K562 (cell line): ENCODE measurements around the gene MBLAC2. TPM values are rescaled to one million over a fixed set of nuclear protein-coding genes. Genes with fewer than 3 reads are reported as not detected.

Experiments used
- C11orf30 ChIP-seq: fragments of 450-650 bp; IDR thresholded peaks from 2 replicates; pipeline ENCODE4 v1.6.1; 2016; ENCODE audit warnings: low read depth, mild to moderate bottlenecking
- CEBPZ ChIP-seq: fragments of 150-350 bp; IDR thresholded peaks from 2 replicates; pipeline ENCODE4 v1.6.1; 2014; ENCODE audit warnings: low read depth, mild to moderate bottlenecking, low read length, borderline replicate concordance
- CXXC5 ChIP-seq: fragments of 250-450 bp; sonication (Bioruptor Pico); IDR thresholded peaks from 2 replicates; pipeline ENCODE4 v1.8.0; 2022; ENCODE audit warnings: inconsistent platforms, mild to moderate bottlenecking, moderate library complexity
- GTF2E2 ChIP-seq: fragments of 200-800 bp; sonication (Bioruptor generic); IDR thresholded peaks from 2 replicates; pipeline ENCODE4 v1.6.1; 2016; ENCODE audit warnings: missing genetic modification characterization, missing compliant biosample characterization
- HDAC1 ChIP-seq, 2 experiments: fragments of 450-650 bp; IDR thresholded peaks; 2 replicates each; pipeline ENCODE4 v1.6.1; 2016 to 2017; ENCODE audit warnings: inconsistent platforms in 1 of 2, mild to moderate bottlenecking in 1 of 2, moderate library complexity in 1 of 2
- HDAC3 ChIP-seq: fragments of 450-650 bp; IDR thresholded peaks from 2 replicates; pipeline ENCODE4 v1.6.1; 2018; ENCODE audit warnings: borderline replicate concordance, mild to moderate bottlenecking, moderate library complexity; ENCODE audit not compliant: partially characterized antibody
- IRF1 ChIP-seq: sonication (generic); formaldehyde crosslinking; IDR thresholded peaks from 2 replicates; pipeline ENCODE4 v1.8.0; 2022; ENCODE audit warnings: missing genetic modification reagents, mild to moderate bottlenecking, borderline replicate concordance
- KDM4B ChIP-seq, 2 experiments: fragments of 450-650 bp in 1 of 2; sonication (generic) in 1 of 2; IDR thresholded peaks; 2 replicates each; pipeline ENCODE4 v1.6.1; 2016 to 2017; ENCODE audit warnings: borderline replicate concordance in 2 of 2, antibody characterized with exemption in 1 of 2, low read depth in 1 of 2, mild to moderate bottlenecking in 1 of 2
- L3MBTL2 ChIP-seq: fragments of 450-650 bp; IDR thresholded peaks from 2 replicates; pipeline ENCODE4 v1.6.1; 2016; ENCODE audit warnings: mild to moderate bottlenecking, moderate library complexity
- MNT ChIP-seq, 2 experiments: fragments of 450-650 bp; conservative IDR thresholded peaks; 2 replicates each; pipeline ENCODE4 v1.6.1; 2017; ENCODE audit warnings: mild to moderate bottlenecking in 2 of 2, moderate library complexity in 2 of 2
- SAP30 ChIP-seq: fragments of 200-600 bp; sonication (generic); IDR thresholded peaks from 2 replicates; pipeline ENCODE4 v1.6.1; 2012; ENCODE audit warnings: borderline replicate concordance, low read depth, mild to moderate bottlenecking, moderate library complexity, low read length, control low read depth, inconsistent platforms; ENCODE audit not compliant: insufficient read depth, poor library complexity, severe bottlenecking
- SIN3A ChIP-seq, 2 experiments: fragments of 150-350 bp in 1 of 2; IDR thresholded peaks; 2 replicates each; pipeline ENCODE4 v1.6.1; 2011 to 2016; ENCODE audit warnings: borderline replicate concordance in 2 of 2, low read depth in 2 of 2, low read length in 2 of 2, mild to moderate bottlenecking in 2 of 2, moderate library complexity in 2 of 2; ENCODE audit not compliant: control insufficient read depth in 1 of 2
- SMAD4 ChIP-seq: fragments of 250-450 bp; sonication (Bioruptor Pico); conservative IDR thresholded peaks from 2 replicates; pipeline ENCODE4 v1.8.0; 2021; ENCODE audit warnings: inconsistent platforms, mild to moderate bottlenecking, moderate library complexity
- SRF ChIP-seq, 2 experiments: fragments of 250-450, 450-650 bp in 1 of 2; sonication (Bioruptor Pico) in 1 of 2; sonication (generic) in 1 of 2; formaldehyde crosslinking; IDR thresholded peaks; 2 replicates each; pipeline versions ENCODE4 v1.5.0 to v1.5.1; 2020 to 2022; ENCODE audit warnings: mild to moderate bottlenecking in 1 of 2, missing genetic modification reagents in 1 of 2
- STAT5A ChIP-seq: IDR thresholded peaks from 2 replicates; pipeline ENCODE4 v1.6.1; 2012; ENCODE audit warnings: low read length, inconsistent platforms, borderline replicate concordance
- TOE1 ChIP-seq, 2 experiments: fragments of 450-650 bp in 1 of 2; sonication (generic) in 1 of 2; formaldehyde crosslinking in 1 of 2; IDR thresholded peaks; 2 replicates each; pipeline versions ENCODE4 v1.7.1 to v1.8.0; 2016 to 2022; ENCODE audit warnings: borderline replicate concordance in 2 of 2, mild to moderate bottlenecking in 2 of 2, antibody characterized with exemption in 1 of 2, inconsistent platforms in 1 of 2, low read depth in 1 of 2, missing genetic modification reagents in 1 of 2, moderate library complexity in 1 of 2
- ZNF12 ChIP-seq: sonication (generic); formaldehyde crosslinking; IDR thresholded peaks from 2 replicates; pipeline ENCODE4 v1.4.0; 2020; ENCODE audit warnings: mild to moderate bottlenecking, missing genetic modification reagents
- ZNF253 ChIP-seq: fragments of 250-450 bp; sonication (Bioruptor Pico); conservative IDR thresholded peaks from 2 replicates; pipeline ENCODE4 v1.6.1; 2021; ENCODE audit warnings: mild to moderate bottlenecking
- polyA plus RNA-seq, 8 experiments: library from polyadenylated mRNA; depleted of rRNA in 4 of 8; stranded (reverse) in 5 of 8; unstranded in 3 of 8; fragments of >200 nt; fragmentation: Nextera tagmentation in 2 of 8; fragmentation: Illumina TruSeq in 1 of 8; extraction: Ambion mirVana in 2 of 8; extraction: Trizol in 1 of 8; gene quantifications; 2 replicates each; pipeline versions ENCODE4 v1.2.1 to v1.2.3, GENCODE V29; 2011 to 2014; ENCODE audit warnings: inconsistent platforms in 1 of 8, missing spikeins in 1 of 8
- total RNA-seq, 7 experiments: library from RNA; depleted of rRNA in 6 of 7; stranded (reverse); fragments of >200 nt in 6 of 7; fragmentation: Illumina TruSeq in 2 of 7; extraction: Trizol in 2 of 7; gene quantifications; 2 replicates each; pipeline versions ENCODE4 v1.2.1 to v1.2.3, GENCODE V29; 2011 to 2021; ENCODE audit warnings: low replicate concordance in 1 of 7

Gene MBLAC2
- total and polyA plus RNA-seq, 9 of the 15 experiments (the other 6 are each of a cell fraction or from before 2014, with no cell fraction given), result 2.4 to 13.1 (median 10.3) TPM

- 0 out of 4 replicates have a peak, but pooled peaks of 1 of the 2 experiments have one; percentile 3 for TF ChIP-seq SIN3A (IDR thresholded peaks at IDR 0.05; ENCODE audit: borderline replicate concordance in 2 of 2, control insufficient read depth in 1 of 2, low read depth in 2 of 2, low read length in 2 of 2)
- peak; percentile 68 for TF ChIP-seq HDAC3
- TF ChIP-seq TOE1 (IDR thresholded peaks at IDR 0.05; ENCODE audit: borderline replicate concordance), result peak; percentile 60; the same call in 1 of the 2 replicates
- no peak for TF ChIP-seq TOE1 (CRISPR knock-in tag; IDR thresholded peaks at IDR 0.05; ENCODE audit: borderline replicate concordance, low read depth)
- peak; percentile 83 for TF ChIP-seq GTF2E2 (tag)
- TF ChIP-seq HDAC1 (IDR thresholded peaks at IDR 0.05), result peak in 1 of 2 experiments; percentile 69; a peak in 2 of 4 replicates
- 0 out of 2 replicates have a peak, but pooled peaks have one; percentile 9 for TF ChIP-seq CEBPZ
- peak; percentile 82; the same call in 1 of the 2 replicates for TF ChIP-seq L3MBTL2
- TF ChIP-seq STAT5A, result no peak
- no peak for TF ChIP-seq KDM4B (IDR thresholded peaks at IDR 0.05; ENCODE audit: borderline replicate concordance in 2 of 2, low read depth in 1 of 2)
- TF ChIP-seq IRF1 (CRISPR knock-in tag), result no peak
- no peak for TF ChIP-seq SRF (CRISPR knock-in tag; IDR thresholded peaks at IDR 0.05)
- peak; percentile 46 for TF ChIP-seq C11orf30
- TF ChIP-seq MNT (conservative IDR thresholded peaks at IDR 0.05), result peak; percentile 11; a peak in 3 of 4 replicates
- peak; percentile 48 for TF ChIP-seq SAP30
- 0 out of 2 replicates have a peak, but pooled peaks have one; percentile 20 for TF ChIP-seq SMAD4 (CRISPR knock-in tag)
- TF ChIP-seq ZNF253, result no peak
- no peak for TF ChIP-seq ZNF12 (CRISPR knock-in tag)
- 0 out of 2 replicates have a peak, but pooled peaks have one; percentile 4 for TF ChIP-seq CXXC5 (CRISPR knock-in tag)
Measured at GRCh38 chr5:90410178-90410762, 64.3 kb downstream of the MBLAC2 start (continued).
